Karpas-422 (cell line): ENCODE measurements around the gene DCLK3. TPM values are rescaled to one million over a fixed set of nuclear protein-coding genes. Genes with fewer than 3 reads are reported as not detected.
A peak's percentile ranks its signal among the peaks of the same experiment; 100 is the strongest.

ENCODE experiments used
- DNase-seq: peaks from one replicate; pipeline ENCODE4 v3.0.0-alpha.2; 2015
- H2AFZ ChIP-seq: fragments of 200-600 bp; sonication (generic); 2 replicates; pipeline ENCODE4 v1.6.1; 2014; ENCODE audit warnings: antibody characterized with exemption, low read length, mixed read lengths
- H3K27ac ChIP-seq: fragments of 200-600 bp; sonication (generic); 2 replicates; pipeline ENCODE4 v1.5.1; 2014; ENCODE audit warnings: mild to moderate bottlenecking, low read length, moderate library complexity
- H3K27me3 ChIP-seq: fragments of 200-600 bp; sonication (generic); 2 replicates; pipeline ENCODE4 v1.6.1; 2014; ENCODE audit warnings: low read length, mixed read lengths
- H3K36me3 ChIP-seq: fragments of 200-600 bp; sonication (generic); 2 replicates; pipeline ENCODE4 v1.6.1; 2014; ENCODE audit warnings: low read length, mixed read lengths; ENCODE audit not compliant: insufficient read depth
- H3K4me1 ChIP-seq: fragments of 200-600 bp; sonication (generic); 2 replicates; pipeline ENCODE4 v1.6.1; 2014; ENCODE audit warnings: mild to moderate bottlenecking, low read length, mixed read lengths
- H3K4me2 ChIP-seq: fragments of 200-600 bp; sonication (generic); 2 replicates; pipeline ENCODE4 v1.6.1; 2014; ENCODE audit warnings: low read length, low read depth, mild to moderate bottlenecking; ENCODE audit not compliant: poor library complexity, severe bottlenecking
- H3K4me3 ChIP-seq: fragments of 200-600 bp; sonication (generic); 2 replicates; pipeline ENCODE4 v1.5.1; 2014; ENCODE audit warnings: mild to moderate bottlenecking, antibody characterized with exemption, low read length, mixed read lengths
- H3K79me2 ChIP-seq: fragments of 200-600 bp; sonication (generic); 2 replicates; pipeline ENCODE4 v1.6.1; 2014; ENCODE audit warnings: mild to moderate bottlenecking, low read length, mixed read lengths
- H3K9ac ChIP-seq: fragments of 200-600 bp; sonication (generic); 2 replicates; pipeline ENCODE4 v1.6.0; 2014; ENCODE audit warnings: low read length
- H3K9me2 ChIP-seq: fragments of 200-600 bp; sonication (generic), shearing (Covaris generic); replicated peaks from 2 replicates; pipeline ENCODE4 v1.6.0; 2014; ENCODE audit warnings: mild to moderate bottlenecking, low read length, moderate library complexity; ENCODE audit not compliant: insufficient read depth
- H3K9me3 ChIP-seq: fragments of 300-700, 200-600 bp; sonication (generic); 2 replicates; pipeline ENCODE4 v1.6.1; 2014; ENCODE audit warnings: low read length, mixed read lengths
- H4K20me1 ChIP-seq: fragments of 200-600 bp; sonication (generic); 2 replicates; pipeline ENCODE4 v1.6.1; 2014; ENCODE audit warnings: mild to moderate bottlenecking, antibody characterized with exemption, low read length, low read depth; ENCODE audit not compliant: insufficient read depth
- total RNA-seq: library from RNA; depleted of rRNA; stranded (reverse); fragments of >200 nt; shearing (Covaris generic); gene quantifications from 2 replicates; pipeline ENCODE4 v1.2.3, GENCODE V29; 2014; ENCODE audit warnings: low replicate concordance

Gene DCLK3
- total RNA-seq, 1 experiment from 2014 or later: not detected

DNA sequence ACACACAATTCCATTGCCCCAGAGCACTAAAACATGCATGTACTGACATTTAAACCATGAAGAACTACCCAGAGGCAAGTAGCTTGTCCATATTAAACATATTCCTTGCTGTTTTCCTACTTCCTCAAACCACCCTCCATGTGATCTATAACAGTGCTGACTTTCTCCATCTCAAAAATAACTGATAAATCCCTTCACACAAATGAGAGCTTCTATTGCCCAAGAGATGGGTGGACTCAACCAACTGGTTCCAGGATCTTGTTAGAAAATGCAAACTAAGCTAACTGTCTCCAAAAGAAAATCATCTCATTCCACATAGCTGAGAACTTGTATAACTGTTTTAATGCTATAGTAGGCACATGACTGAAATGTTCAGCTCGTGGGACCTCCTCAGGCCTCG lies 29.6 kb downstream of the DCLK3 start:
- Histone ChIP-seq H3K27me3 (no peaks in the 10 kb centered on the region), H2AFZ (no peak overlapping the region), H3K9me2 (no peaks in the 10 kb centered on the region), H4K20me1 (no peaks in the 10 kb centered on the region), H3K27ac (no peak overlapping the region), H3K36me3 (no peaks in the 10 kb centered on the region), H3K9ac (no peak overlapping the region), H3K4me3 (no peak overlapping the region), H3K4me1 (no peaks in the 10 kb centered on the region), H3K9me3 (no peaks in the 10 kb centered on the region), H3K79me2 (no peaks in the 10 kb centered on the region), H3K4me2 (no peak overlapping the region)
- DNase-seq: no peak

DNA sequence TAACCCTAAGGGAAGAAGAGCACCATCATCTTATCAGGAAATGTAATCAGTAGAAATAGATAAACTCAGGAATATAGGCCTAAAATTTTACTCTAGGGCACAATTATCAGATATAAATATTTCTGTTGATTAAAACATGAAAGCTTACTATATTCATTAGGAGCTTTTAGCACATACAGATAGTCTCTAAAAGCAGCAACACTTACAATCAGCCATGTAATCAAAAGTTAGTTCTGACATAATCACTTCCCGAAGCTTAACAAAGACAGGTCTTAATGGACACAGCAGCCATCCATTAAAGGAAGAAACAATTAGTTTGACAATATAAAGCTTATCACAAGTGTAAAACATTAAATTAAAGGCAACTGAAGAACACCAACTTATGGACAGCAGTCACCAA lies 30.6 kb downstream of the DCLK3 start:
- DNase-seq: no peak
- H3K4me2 ChIP-seq: no peak overlapping the region
- H3K27ac ChIP-seq: no peak overlapping the region
- H3K9ac ChIP-seq: no peak overlapping the region
- H3K4me1 ChIP-seq: no peaks in the 10 kb centered on the region
- H3K79me2 ChIP-seq: no peaks in the 10 kb centered on the region
- no peaks in the 10 kb centered on the region for H3K36me3 ChIP-seq
- H3K4me3 ChIP-seq: no peak overlapping the region
- no peaks in the 10 kb centered on the region for H3K9me2 ChIP-seq
- no peaks in the 10 kb centered on the region for H4K20me1 ChIP-seq
- H3K9me3 ChIP-seq: no peaks in the 10 kb centered on the region
- no peak overlapping the region for H2AFZ ChIP-seq
- no peaks in the 10 kb centered on the region for H3K27me3 ChIP-seq

DNA sequence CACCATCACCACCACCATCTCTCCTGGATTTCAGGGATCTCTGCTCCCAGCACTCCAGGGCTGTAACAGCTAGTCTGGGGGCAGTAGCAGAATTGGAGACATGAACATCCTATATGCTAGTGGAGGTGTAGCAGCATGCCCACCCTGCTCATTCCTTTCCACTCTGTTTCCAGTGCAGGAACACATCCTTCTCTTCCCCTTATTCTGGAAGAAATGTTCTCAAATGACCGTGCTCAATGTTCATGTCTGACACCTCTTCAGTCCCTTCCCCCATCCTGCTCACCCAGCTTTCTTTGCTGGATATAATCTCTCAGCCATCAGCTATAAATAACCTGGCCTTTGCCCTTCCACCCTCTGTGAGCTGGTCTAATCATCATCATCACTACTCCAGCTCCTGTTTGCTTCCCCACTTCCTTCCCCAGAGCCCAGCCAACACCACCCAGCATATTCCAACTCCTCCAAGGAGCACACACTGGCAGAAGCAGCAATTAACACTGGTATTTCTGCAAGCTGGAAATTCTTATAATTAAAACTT lies 31.1 kb downstream of the DCLK3 start:
- Histone ChIP-seq H3K4me1 (no peaks in the 10 kb centered on the region), H3K4me3 (no peak overlapping the region), H3K36me3 (no peaks in the 10 kb centered on the region), H3K9ac (no peak overlapping the region), H3K79me2 (no peaks in the 10 kb centered on the region), H3K9me2 (no peaks in the 10 kb centered on the region), H3K27ac (no peak overlapping the region), H4K20me1 (no peaks in the 10 kb centered on the region), H3K4me2 (no peak overlapping the region), H2AFZ (no peak overlapping the region), H3K27me3 (no peaks in the 10 kb centered on the region), H3K9me3 (no peaks in the 10 kb centered on the region)
- no peak for DNase-seq

DNA sequence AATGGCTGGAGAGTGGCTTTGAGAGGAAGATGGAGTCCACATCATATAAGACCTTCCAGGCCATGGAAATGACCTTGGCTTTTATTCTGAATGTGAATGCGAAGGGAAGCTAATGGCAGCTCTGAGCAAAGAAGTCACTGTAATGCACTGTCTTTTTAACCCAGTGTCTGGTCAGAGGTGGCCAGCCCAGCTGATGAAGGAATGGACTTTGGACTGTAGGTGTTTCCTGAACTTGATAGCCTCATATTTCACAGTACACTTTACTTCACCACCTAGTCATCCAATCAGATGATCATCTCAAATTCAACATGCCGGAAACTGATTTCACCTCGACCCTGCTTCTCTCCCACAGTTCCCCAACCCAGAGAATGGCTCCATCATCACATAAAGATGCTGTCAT lies 33.4 kb downstream of the DCLK3 start:
- Histone ChIP-seq H2AFZ (no peak overlapping the region), H3K4me2 (no peak overlapping the region), H3K27me3 (no peaks in the 10 kb centered on the region), H3K4me3 (no peak overlapping the region), H3K9me3 (no peaks in the 10 kb centered on the region), H4K20me1 (no peaks in the 10 kb centered on the region), H3K36me3 (no peaks in the 10 kb centered on the region), H3K4me1 (no peaks in the 10 kb centered on the region), H3K79me2 (no peaks in the 10 kb centered on the region), H3K9me2 (no peaks in the 10 kb centered on the region), H3K9ac (no peak overlapping the region), H3K27ac (no peak overlapping the region)
- no peak for DNase-seq

DNA sequence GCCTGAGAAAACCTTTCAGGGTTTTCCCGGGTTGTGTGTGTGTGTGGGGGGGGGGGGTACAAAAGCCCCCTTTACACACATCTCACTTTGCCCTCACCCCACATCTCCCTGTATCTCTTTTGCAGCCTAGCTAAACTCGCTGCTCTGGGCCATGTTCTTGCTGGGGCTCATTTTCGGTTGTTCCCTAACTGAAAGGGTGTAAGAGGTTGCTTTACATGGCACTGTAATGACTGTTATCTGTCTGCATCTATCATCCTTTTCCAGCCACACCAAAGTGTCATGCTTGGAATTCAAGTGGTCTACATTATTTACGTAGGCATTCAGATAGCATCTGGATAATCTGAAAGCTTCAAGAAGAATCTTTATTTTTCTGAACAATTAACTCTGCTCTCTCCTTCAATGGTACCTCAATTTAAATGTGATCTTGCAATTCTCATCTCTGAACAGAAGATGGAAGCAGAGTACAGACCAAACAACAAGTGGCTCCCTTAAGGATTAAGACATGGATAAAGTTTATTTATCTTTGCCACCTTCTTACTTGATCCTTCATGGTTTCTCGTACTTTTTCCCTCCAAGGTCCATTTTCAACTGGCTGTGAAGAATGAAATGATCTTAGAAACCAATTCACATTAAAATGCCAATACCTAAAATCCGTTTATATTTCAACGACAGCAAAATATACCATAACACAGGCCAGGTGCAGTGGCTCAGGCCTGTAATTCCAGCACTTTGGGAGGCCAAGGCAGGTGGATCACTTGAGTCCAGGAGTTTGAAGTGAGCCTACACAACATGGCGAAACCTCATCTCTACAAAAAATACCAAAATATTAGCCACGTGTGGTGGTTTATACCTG lies 34.9 kb downstream of the DCLK3 start:
- Histone ChIP-seq H3K4me2 (no peak overlapping the region), H4K20me1 (no peaks in the 10 kb centered on the region), H3K36me3 (no peaks in the 10 kb centered on the region), H3K4me3 (no peak overlapping the region), H3K27ac (no peak overlapping the region), H3K4me1 (no peaks in the 10 kb centered on the region), H3K27me3 (no peaks in the 10 kb centered on the region), H3K9ac (no peak overlapping the region), H3K9me2 (no peaks in the 10 kb centered on the region), H3K79me2 (no peaks in the 10 kb centered on the region), H2AFZ (no peak overlapping the region), H3K9me3 (no peaks in the 10 kb centered on the region)
- peak; percentile 81 for DNase-seq

DNA sequence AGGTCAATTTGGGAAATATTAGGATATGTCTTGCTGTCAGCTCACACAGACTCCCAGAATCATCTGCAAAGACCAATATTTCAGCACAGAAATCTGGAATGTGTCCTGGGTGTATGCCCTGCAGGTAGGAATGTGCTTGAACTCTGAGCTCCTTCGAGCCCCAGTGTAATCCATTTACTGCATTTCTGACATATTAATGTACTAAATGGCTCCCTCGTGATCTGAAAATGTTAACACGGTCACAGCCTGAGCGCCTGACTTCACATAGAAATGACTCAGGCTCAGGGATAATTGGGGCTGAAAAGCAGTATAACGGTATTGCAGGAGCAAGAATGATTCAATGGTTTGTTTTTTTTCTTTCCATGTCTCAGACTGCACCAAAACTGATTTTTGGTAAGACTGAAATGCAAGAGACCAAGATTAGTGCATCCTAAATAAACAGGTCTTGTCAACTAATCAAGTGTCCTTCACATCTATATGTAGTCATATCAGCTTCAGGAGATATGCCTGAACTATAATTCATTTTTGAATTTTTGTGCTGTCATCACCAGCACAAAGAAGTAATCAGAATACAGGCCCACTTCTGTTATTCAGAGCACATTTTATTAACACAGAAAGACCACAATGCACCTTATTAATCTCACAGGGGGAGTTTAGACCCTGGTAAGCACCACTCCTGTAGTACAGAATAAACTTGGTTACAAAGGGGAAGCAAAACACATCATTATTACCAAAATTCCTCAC lies 49.8 kb downstream of the DCLK3 start:
- Histone ChIP-seq H3K27ac (no peak overlapping the region), H4K20me1 (no peaks in the 10 kb centered on the region), H3K4me3 (no peak overlapping the region), H3K9me3 (no peaks in the 10 kb centered on the region), H3K79me2 (no peaks in the 10 kb centered on the region), H3K4me1 (peaks cover 37% of the 10 kb centered on the region), H3K27me3 (no peaks in the 10 kb centered on the region), H3K36me3 (no peaks in the 10 kb centered on the region), H2AFZ (no peak overlapping the region), H3K9me2 (no peaks in the 10 kb centered on the region), H3K4me2 (no peak overlapping the region), H3K9ac (no peak overlapping the region)
- no peak for DNase-seq

DNA sequence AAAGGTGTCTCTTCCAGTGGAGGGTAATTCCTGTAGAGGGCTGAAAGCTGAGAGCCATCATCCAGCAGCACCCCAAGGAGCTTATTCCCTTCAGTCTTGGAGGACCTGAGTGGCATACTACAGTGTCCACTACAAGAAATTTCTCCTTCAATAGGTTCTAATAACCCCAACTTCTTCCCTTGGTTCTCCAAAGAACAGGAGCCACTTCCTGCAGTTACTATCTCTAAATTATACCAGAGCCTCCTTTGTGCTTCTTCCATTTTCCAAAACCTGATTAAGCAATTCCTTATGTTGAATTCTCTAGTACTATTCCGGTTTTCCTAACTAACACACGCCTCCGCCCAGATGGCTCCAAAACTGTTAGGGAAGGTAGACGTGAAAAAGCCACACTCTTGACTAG lies 50.4 kb downstream of the DCLK3 start:
- Histone ChIP-seq H3K9me2 (no peaks in the 10 kb centered on the region), H3K27me3 (no peaks in the 10 kb centered on the region), H3K4me1 (peaks cover 43% of the 10 kb centered on the region), H3K79me2 (no peaks in the 10 kb centered on the region), H2AFZ (no peak overlapping the region), H3K36me3 (no peaks in the 10 kb centered on the region), H4K20me1 (no peaks in the 10 kb centered on the region), H3K4me2 (no peak overlapping the region), H3K27ac (no peak overlapping the region), H3K4me3 (no peak overlapping the region), H3K9me3 (no peaks in the 10 kb centered on the region), H3K9ac (no peak overlapping the region)
- DNase-seq: no peak

DNA sequence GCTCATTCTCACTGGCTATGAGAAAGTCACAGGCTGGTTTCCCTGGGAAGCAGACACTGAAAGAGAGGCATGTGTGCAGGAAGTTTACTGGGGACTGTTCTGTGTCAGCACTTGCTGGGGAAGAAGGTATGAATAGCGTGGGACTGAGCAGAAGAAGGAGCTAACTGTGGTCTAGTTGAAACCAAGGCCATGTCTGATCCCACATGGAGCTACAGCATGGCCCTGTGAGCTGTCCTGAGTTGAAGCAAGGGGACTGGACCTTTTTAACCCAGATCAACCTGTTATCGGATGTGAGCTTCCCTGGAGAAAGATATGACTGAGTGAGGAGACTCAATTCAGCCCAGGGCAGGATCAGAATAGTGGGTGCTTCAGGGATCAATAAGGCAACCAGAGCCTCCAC lies 53.7 kb downstream of the DCLK3 start:
- Histone ChIP-seq H3K36me3 (no peaks in the 10 kb centered on the region), H3K4me3 (no peak overlapping the region), H3K27ac (no peak overlapping the region; the same call in 1 of the 2 replicates), H2AFZ (no peak overlapping the region), H3K9me2 (no peaks in the 10 kb centered on the region), H3K4me2 (peak overlapping the region; percentile 64), H3K4me1 (peaks cover 57% of the 10 kb centered on the region), H3K27me3 (no peaks in the 10 kb centered on the region), H3K9me3 (no peaks in the 10 kb centered on the region), H3K79me2 (no peaks in the 10 kb centered on the region), H3K9ac (no peak overlapping the region), H4K20me1 (no peaks in the 10 kb centered on the region)
- DNase-seq: no peak
